K562 (cell line): Measurements from ENCODE around the gene IRF2BP2. TPM values are rescaled to one million over a fixed set of nuclear protein-coding genes. Genes with fewer than 3 reads are reported as not detected.

Experiments
- CCNT2 ChIP-seq: IDR thresholded peaks from 2 replicates; pipeline ENCODE4 v1.6.1; 2011; ENCODE audit warnings: borderline replicate concordance, low read depth, mild to moderate bottlenecking, moderate library complexity, mixed read lengths, low read length; ENCODE audit not compliant: insufficient read length; ENCODE audit errors: extremely low read depth
- HBP1 ChIP-seq: fragments of 450-650 bp; formaldehyde crosslinking; IDR thresholded peaks from 2 replicates; pipeline ENCODE4 v1.4.0; 2022; ENCODE audit warnings: missing genetic modification characterization
- MEF2D ChIP-seq: conservative IDR thresholded peaks from 2 replicates; pipeline ENCODE4 v1.6.1; 2016; ENCODE audit warnings: low read depth, missing genetic modification characterization, missing compliant biosample characterization
- NR1H2 ChIP-seq: sonication (generic); formaldehyde crosslinking; IDR thresholded peaks from 2 replicates; pipeline ENCODE4 v1.4.0; 2020; ENCODE audit warnings: mild to moderate bottlenecking, missing genetic modification reagents
- POLR3G ChIP-seq: IDR thresholded peaks from 2 replicates; pipeline ENCODE4 v1.6.1; 2011; ENCODE audit not compliant: insufficient read length, insufficient replicate concordance; ENCODE audit errors: extremely low read depth
- RBBP5 ChIP-seq: fragments of 200-600 bp; sonication (generic); IDR thresholded peaks from 2 replicates; pipeline ENCODE4 v1.6.1; 2012; ENCODE audit warnings: borderline replicate concordance, mild to moderate bottlenecking, low read length, control low read depth, inconsistent platforms; ENCODE audit not compliant: insufficient read depth, poor library complexity, severe bottlenecking
- SREBF2 ChIP-seq: sonication (generic); formaldehyde crosslinking; IDR thresholded peaks from 2 replicates; pipeline ENCODE4 v1.4.0; 2020; ENCODE audit warnings: mild to moderate bottlenecking, missing genetic modification reagents
- SRSF3 ChIP-seq: fragments of 200-400 bp; formaldehyde crosslinking; IDR thresholded peaks from 2 replicates; pipeline ENCODE4 v1.6.1; 2016; ENCODE audit warnings: mild to moderate bottlenecking, low read length, moderate library complexity; ENCODE audit not compliant: insufficient read depth
- TARDBP ChIP-seq: fragments of 450-650 bp; IDR thresholded peaks from 2 replicates; pipeline ENCODE4 v1.6.1; 2016
- U2AF1 ChIP-seq: fragments of 200-400 bp; formaldehyde crosslinking; optimal IDR thresholded peaks from 2 replicates; pipeline ENCODE3; 2017; ENCODE audit warnings: mild to moderate bottlenecking, low read depth, low read length, moderate library complexity
- ZBTB17 ChIP-seq: fragments of 450-650 bp; formaldehyde crosslinking; IDR thresholded peaks from 2 replicates; pipeline ENCODE4 v1.4.0; 2020; ENCODE audit warnings: mild to moderate bottlenecking
- ZC3H11A ChIP-seq: IDR thresholded peaks from 2 replicates; pipeline ENCODE4 v1.6.1; 2012; ENCODE audit warnings: low read depth, low read length, improper control_type of control experiment
- ZFPM2 ChIP-seq: fragments of 250-450 bp; sonication (Bioruptor Pico); IDR thresholded peaks from 2 replicates; pipeline ENCODE4 v1.5.1; 2022; ENCODE audit warnings: mild to moderate bottlenecking
- ZNF217 ChIP-seq: sonication (generic); formaldehyde crosslinking; IDR thresholded peaks from 2 replicates; pipeline ENCODE4 v1.8.0; 2022; ENCODE audit warnings: mild to moderate bottlenecking, missing genetic modification reagents
- polyA plus RNA-seq, 8 experiments: library from polyadenylated mRNA; depleted of rRNA in 4 of 8; stranded (reverse) in 5 of 8; unstranded in 3 of 8; fragments of >200 nt; fragmentation: Nextera tagmentation in 2 of 8; fragmentation: Illumina TruSeq in 1 of 8; extraction: Ambion mirVana in 2 of 8; extraction: Trizol in 1 of 8; gene quantifications; 2 replicates each; pipeline versions ENCODE4 v1.2.1 to v1.2.3, GENCODE V29; 2011 to 2014; ENCODE audit warnings: inconsistent platforms in 1 of 8, missing spikeins in 1 of 8
- total RNA-seq, 7 experiments: library from RNA; depleted of rRNA in 6 of 7; stranded (reverse); fragments of >200 nt in 6 of 7; fragmentation: Illumina TruSeq in 2 of 7; extraction: Trizol in 2 of 7; gene quantifications; 2 replicates each; pipeline versions ENCODE4 v1.2.1 to v1.2.3, GENCODE V29; 2011 to 2021; ENCODE audit warnings: low replicate concordance in 1 of 7
- TF ChIP-seq, protein P1 (sequence below), 2 experiments: IDR thresholded peaks in 1 of 2; conservative IDR thresholded peaks in 1 of 2; 2 replicates each; pipeline ENCODE4 v1.6.1; 2016; ENCODE audit warnings: low read depth in 2 of 2, mild to moderate bottlenecking in 1 of 2, missing compliant biosample characterization in 1 of 2, missing genetic modification characterization in 1 of 2, moderate library complexity in 1 of 2
- TF ChIP-seq, protein P2 (sequence below): fragments of 450-650 bp; formaldehyde crosslinking; IDR thresholded peaks from 2 replicates; pipeline ENCODE4 v1.4.0; 2020; ENCODE audit warnings: mild to moderate bottlenecking, moderate library complexity
- TF ChIP-seq, protein P3 (sequence below): conservative IDR thresholded peaks from 2 replicates; pipeline ENCODE4 v1.6.1; 2011; ENCODE audit warnings: low read depth, mild to moderate bottlenecking, low read length; ENCODE audit not compliant: control insufficient read depth

Gene IRF2BP2
- total and polyA plus RNA-seq, 9 of the 15 experiments (the other 6 are each of a cell fraction or from before 2014, with no cell fraction given): 7.7 to 68.6 (median 22.1) TPM

GRCh38 chr1:234608025-234608910 lies 1.7 kb downstream of the IRF2BP2 start (continued):
- TF ChIP-seq, protein P1, sequence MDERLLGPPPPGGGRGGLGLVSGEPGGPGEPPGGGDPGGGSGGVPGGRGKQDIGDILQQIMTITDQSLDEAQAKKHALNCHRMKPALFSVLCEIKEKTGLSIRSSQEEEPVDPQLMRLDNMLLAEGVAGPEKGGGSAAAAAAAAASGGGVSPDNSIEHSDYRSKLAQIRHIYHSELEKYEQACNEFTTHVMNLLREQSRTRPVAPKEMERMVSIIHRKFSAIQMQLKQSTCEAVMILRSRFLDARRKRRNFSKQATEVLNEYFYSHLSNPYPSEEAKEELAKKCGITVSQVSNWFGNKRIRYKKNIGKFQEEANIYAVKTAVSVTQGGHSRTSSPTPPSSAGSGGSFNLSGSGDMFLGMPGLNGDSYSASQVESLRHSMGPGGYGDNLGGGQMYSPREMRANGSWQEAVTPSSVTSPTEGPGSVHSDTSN (CRISPR knock-in tag; IDR thresholded peaks at IDR 0.05; ENCODE audit: low read depth): no peak
- TF ChIP-seq, protein P1 (tag; conservative IDR thresholded peaks at IDR 0.05; ENCODE audit: low read depth): no peak; the same call in 1 of the 2 replicates
- TF ChIP-seq U2AF1: peak; percentile 36
- peak; percentile 88 for TF ChIP-seq RBBP5
- peak; percentile 88; the same call in 1 of the 2 replicates for TF ChIP-seq ZNF217 (CRISPR knock-in tag)
- 0 out of 2 replicates have a peak, but pooled peaks have one; percentile 6 for TF ChIP-seq ZFPM2 (CRISPR knock-in tag)
- peak; percentile 59; the same call in 1 of the 2 replicates for TF ChIP-seq HBP1 (CRISPR knock-in tag)
- TF ChIP-seq NR1H2: peak; percentile 92
- no peak for TF ChIP-seq POLR3G
- TF ChIP-seq CCNT2: peak; percentile 28
- no peak for TF ChIP-seq TARDBP
- TF ChIP-seq SREBF2 (CRISPR knock-in tag): no peak
- TF ChIP-seq, protein P2, sequence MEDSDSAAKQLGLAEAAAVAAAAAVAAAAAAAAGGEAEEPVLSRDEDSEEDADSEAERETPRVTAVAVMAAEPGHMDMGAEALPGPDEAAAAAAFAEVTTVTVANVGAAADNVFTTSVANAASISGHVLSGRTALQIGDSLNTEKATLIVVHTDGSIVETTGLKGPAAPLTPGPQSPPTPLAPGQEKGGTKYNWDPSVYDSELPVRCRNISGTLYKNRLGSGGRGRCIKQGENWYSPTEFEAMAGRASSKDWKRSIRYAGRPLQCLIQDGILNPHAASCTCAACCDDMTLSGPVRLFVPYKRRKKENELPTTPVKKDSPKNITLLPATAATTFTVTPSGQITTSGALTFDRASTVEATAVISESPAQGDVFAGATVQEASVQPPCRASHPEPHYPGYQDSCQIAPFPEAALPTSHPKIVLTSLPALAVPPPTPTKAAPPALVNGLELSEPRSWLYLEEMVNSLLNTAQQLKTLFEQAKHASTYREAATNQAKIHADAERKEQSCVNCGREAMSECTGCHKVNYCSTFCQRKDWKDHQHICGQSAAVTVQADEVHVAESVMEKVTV (CRISPR knock-in tag): peak; percentile 56; the same call in 1 of the 2 replicates
- no peak for TF ChIP-seq ZC3H11A
- TF ChIP-seq, protein P3, sequence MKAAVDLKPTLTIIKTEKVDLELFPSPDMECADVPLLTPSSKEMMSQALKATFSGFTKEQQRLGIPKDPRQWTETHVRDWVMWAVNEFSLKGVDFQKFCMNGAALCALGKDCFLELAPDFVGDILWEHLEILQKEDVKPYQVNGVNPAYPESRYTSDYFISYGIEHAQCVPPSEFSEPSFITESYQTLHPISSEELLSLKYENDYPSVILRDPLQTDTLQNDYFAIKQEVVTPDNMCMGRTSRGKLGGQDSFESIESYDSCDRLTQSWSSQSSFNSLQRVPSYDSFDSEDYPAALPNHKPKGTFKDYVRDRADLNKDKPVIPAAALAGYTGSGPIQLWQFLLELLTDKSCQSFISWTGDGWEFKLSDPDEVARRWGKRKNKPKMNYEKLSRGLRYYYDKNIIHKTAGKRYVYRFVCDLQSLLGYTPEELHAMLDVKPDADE: 0 out of 2 replicates have a peak, but pooled peaks have one; percentile 76
- 0 out of 2 replicates have a peak, but pooled peaks have one; percentile 33 for TF ChIP-seq SRSF3
- TF ChIP-seq MEF2D: peak; percentile 67; the same call in 1 of the 2 replicates
- no peak; the same call in 1 of the 2 replicates for TF ChIP-seq ZBTB17 (CRISPR knock-in tag)
